SK-N-SH (cell line): ENCODE results near the gene VPS52. TPM values are rescaled to one million over a fixed set of nuclear protein-coding genes. Genes with fewer than 3 reads are reported as not detected.

Source experiments
- CTCF ChIA-PET: fragments of 300-600, 350-600 bp; formaldehyde crosslinking; extraction: SDS; loops from one replicate; lab custom pipeline; 2021; lab: Yijun Ruan, JAX
- POLR2A ChIA-PET: fragments of 350-600 bp; sonication (Branson Sonifier 250); formaldehyde crosslinking; extraction: SDS; loops from one replicate; lab custom pipeline; 2020; ENCODE audit warnings: antibody characterized with exemption, inconsistent platforms; lab: Yijun Ruan, JAX
- DNase-seq: peaks from one replicate; pipeline ENCODE4 v3.0.0; 2012
- H2AFZ ChIP-seq: fragments of 200-600 bp; sonication (generic); 2 replicates; pipeline ENCODE4 v1.8.1; 2016; ENCODE audit warnings: antibody characterized with exemption, mild to moderate bottlenecking, low read depth
- H3F3A ChIP-seq: fragments of 200-600 bp; sonication (generic); replicated peaks from 2 replicates; pipeline ENCODE3; 2016; ENCODE audit warnings: antibody characterized with exemption, mild to moderate bottlenecking; ENCODE audit not compliant: insufficient read depth
- H3K27ac ChIP-seq, 2 experiments: fragments of 200-500 bp in 1 of 2; fragments of 200-600 bp in 1 of 2; sonication (Bioruptor generic) in 1 of 2; sonication (generic), shearing (Covaris generic) in 1 of 2; 2 replicates each; pipeline versions ENCODE4 v1.5.1 to v1.6.1; 2014 to 2016; ENCODE audit warnings: low read depth in 2 of 2, inconsistent platforms in 1 of 2, low read length in 1 of 2, mild to moderate bottlenecking in 1 of 2, mixed read lengths in 1 of 2
- H3K27me3 ChIP-seq: fragments of 200-600 bp; sonication (generic), shearing (Covaris generic); 2 replicates; pipeline ENCODE4 v1.6.1; 2016; ENCODE audit warnings: mixed run types; ENCODE audit not compliant: insufficient read depth
- H3K36me3 ChIP-seq, 2 experiments: fragments of 200-500 bp in 1 of 2; fragments of 200-600 bp in 1 of 2; sonication (Bioruptor generic) in 1 of 2; sonication (generic) in 1 of 2; replicated peaks in 1 of 2; 2 replicates each; pipeline versions ENCODE3 to v1.5.1; 2014 to 2016; ENCODE audit warnings: low read length in 1 of 2, mild to moderate bottlenecking in 1 of 2; ENCODE audit not compliant: insufficient read depth in 2 of 2, control insufficient read depth in 1 of 2
- H3K4me1 ChIP-seq, 2 experiments: fragments of 200-500 bp in 1 of 2; fragments of 200-600 bp in 1 of 2; sonication (Bioruptor generic) in 1 of 2; sonication (generic), shearing (Covaris generic) in 1 of 2; 2 replicates each; pipeline versions ENCODE4 v1.5.1 to v1.6.1; 2014 to 2016; ENCODE audit warnings: low read depth in 1 of 2, low read length in 1 of 2, mixed run types in 1 of 2; ENCODE audit not compliant: insufficient read depth in 2 of 2, control insufficient read depth in 1 of 2
- H3K4me2 ChIP-seq: fragments of 200-600 bp; sonication (generic), shearing (Covaris generic); 2 replicates; pipeline ENCODE4 v1.6.1; 2017; ENCODE audit warnings: mixed run types
- H3K4me3 ChIP-seq, 2 experiments: fragments of 200-500 bp in 1 of 2; fragments of 200-600 bp in 1 of 2; sonication (Bioruptor generic) in 1 of 2; sonication (generic), shearing (Covaris generic) in 1 of 2; 2 replicates each; pipeline versions ENCODE4 v1.5.1 to v1.8.1; 2014 to 2016; ENCODE audit warnings: low read depth in 2 of 2, inconsistent platforms in 1 of 2, low read length in 1 of 2, mild to moderate bottlenecking in 1 of 2, mixed read lengths in 1 of 2, moderate library complexity in 1 of 2
- H3K79me2 ChIP-seq: fragments of 200-600 bp; sonication (generic); 2 replicates; pipeline ENCODE4 v1.8.1; 2017; ENCODE audit warnings: mild to moderate bottlenecking; ENCODE audit not compliant: insufficient read depth
- H3K9ac ChIP-seq: fragments of 200-600 bp; sonication (generic); 2 replicates; pipeline ENCODE4 v1.6.1; 2017; ENCODE audit warnings: mixed run types
- H3K9me2 ChIP-seq: fragments of 200-600 bp; sonication (generic); 2 replicates; pipeline ENCODE4 v1.6.1; 2017; ENCODE audit warnings: mixed run types
- H3K9me3 ChIP-seq: fragments of 200-600 bp; sonication (generic); 2 replicates; pipeline ENCODE4 v1.6.1; 2017; ENCODE audit warnings: mixed run types, mild to moderate bottlenecking, moderate library complexity
- H4K20me1 ChIP-seq: fragments of 200-600 bp; sonication (generic); 2 replicates; pipeline ENCODE4 v1.6.1; 2017; ENCODE audit warnings: mild to moderate bottlenecking, mixed run types; ENCODE audit not compliant: insufficient read depth
- CHD2 ChIP-seq: fragments of 150-350 bp; IDR thresholded peaks from 2 replicates; pipeline ENCODE4 v1.6.1; 2018; ENCODE audit warnings: low read length; ENCODE audit not compliant: partially characterized antibody
- EP300 ChIP-seq, 2 experiments: IDR thresholded peaks; 2 replicates each; pipeline versions ENCODE4 v1.4.0 to v1.6.1; 2012; ENCODE audit warnings: borderline replicate concordance in 1 of 2, low read depth in 1 of 2, low read length in 1 of 2
- FOSL2 ChIP-seq: IDR thresholded peaks from 2 replicates; pipeline ENCODE4 v1.4.0; 2012; ENCODE audit warnings: low read depth, mild to moderate bottlenecking, moderate library complexity, borderline replicate concordance
- GABPA ChIP-seq: IDR thresholded peaks from 2 replicates; pipeline ENCODE4 v1.4.0; 2012; ENCODE audit warnings: low read depth, mild to moderate bottlenecking
- GATA2 ChIP-seq: sonication (generic); formaldehyde crosslinking; IDR thresholded peaks from 2 replicates; pipeline ENCODE4 v1.5.0; 2020; ENCODE audit warnings: mild to moderate bottlenecking, missing genetic modification reagents
- MAX ChIP-seq: IDR thresholded peaks from 2 replicates; pipeline ENCODE4 v1.4.0; 2012; ENCODE audit warnings: low read depth
- MXI1 ChIP-seq: IDR thresholded peaks from 2 replicates; pipeline ENCODE4 v1.6.1; 2012; ENCODE audit warnings: mild to moderate bottlenecking, low read depth, low read length, improper control_type of control experiment
- PBX3 ChIP-seq: IDR thresholded peaks from 2 replicates; pipeline ENCODE4; 2012
- POLR2AphosphoS5 ChIP-seq: IDR thresholded peaks from 2 replicates; pipeline ENCODE4 v1.6.1; 2012; ENCODE audit warnings: low read depth, low read length
- RFX5 ChIP-seq: IDR thresholded peaks from 2 replicates; pipeline ENCODE4 v1.6.1; 2012; ENCODE audit warnings: mild to moderate bottlenecking, improper control_type of control experiment, low read length
- SIN3A ChIP-seq: IDR thresholded peaks from 2 replicates; pipeline ENCODE4 v1.6.1; 2012; ENCODE audit warnings: low read depth, mild to moderate bottlenecking, low read length, moderate library complexity, borderline replicate concordance
- SMC3 ChIP-seq: IDR thresholded peaks from 2 replicates; pipeline ENCODE4 v1.6.1; 2012; ENCODE audit warnings: low read depth, low read length, improper control_type of control experiment
- TAF1 ChIP-seq: IDR thresholded peaks from 2 replicates; pipeline ENCODE4 v1.6.1; 2012; ENCODE audit warnings: low read depth, mild to moderate bottlenecking, low read length, moderate library complexity, borderline replicate concordance
- USF1 ChIP-seq: IDR thresholded peaks from 2 replicates; pipeline ENCODE4 v1.4.0; 2012; ENCODE audit warnings: low read depth, borderline replicate concordance
- USF2 ChIP-seq: fragments of 150-350 bp; IDR thresholded peaks from 2 replicates; pipeline ENCODE4 v1.6.1; 2017; ENCODE audit warnings: antibody characterized with exemption, low read length, low read depth, borderline replicate concordance
- YY1 ChIP-seq: IDR thresholded peaks from 2 replicates; pipeline ENCODE4 v1.4.0; 2012; ENCODE audit warnings: low read depth, mild to moderate bottlenecking
- WGBS: methylation state at CpG from one replicate; pipeline ENCODE4 v1.1.6; 2017; ENCODE audit warnings: low lambda C conversion rate; 5-methylcytosine and 5-hydroxymethylcytosine counted together
- polyA plus RNA-seq, 3 experiments: library from polyadenylated mRNA; depleted of rRNA; stranded (reverse); fragments of >200 nt; gene quantifications; 2 replicates each; pipeline ENCODE4 v1.2.3, GENCODE V29; 2012

Gene VPS52
- polyA plus RNA-seq, 1 of the 3 experiments (the other 2 are of a cell fraction) = 74.0 TPM

- DNase-seq = peak; percentile 36
- POLR2A ChIA-PET = interaction anchor here (0.8 to 3.0 kb wide), 8 partner anchors 22 to 278 kb away, joined by 3 to 18 read pairs (median 4); partner anchors contain the start of genes B3GALT4, RING1, RPS18 and VPS52
Observed at GRCh38 chr6:33249732-33250630, 21.7 kb downstream of the VPS52 start.

GRCh38 chr6:33248932-33249731 is 22.5 kb downstream of the VPS52 start:
- Histone ChIP-seq H3K4me2 (peak overlapping the region; percentile 98), H3K9me3 (no peaks in the 10 kb centered on the region), H3K79me2 (peaks cover 10% of the 10 kb centered on the region; the same call in 1 of the 2 replicates), H3K9ac (peak overlapping the region; percentile 90), H3K4me1 (peaks cover 21 to 30% of the 10 kb centered on the region in 2 experiments), H3F3A (peaks cover 41% of the 10 kb centered on the region), H3K4me3 (peak overlapping the region; percentile 62 to 76), H4K20me1 (no peaks in the 10 kb centered on the region), H3K27ac (peak overlapping the region; percentile 96), H3K36me3 (peaks cover 6 to 16% of the 10 kb centered on the region in 2 experiments), H3K9me2 (no peaks in the 10 kb centered on the region), H3K27me3 (no peaks in the 10 kb centered on the region), H2AFZ (peak overlapping the region; percentile 84)
- POLR2A ChIA-PET = interaction anchor here (0.8 to 3.0 kb wide), 9 partner anchors 23 to 277 kb away, joined by 3 to 18 read pairs (median 5); partner anchors contain the start of genes B3GALT4, HSD17B8, RING1 and RPS18
- WGBS = 0% methylated on average over 14 of the region's 58 CpGs
- DNase-seq = peak; percentile 88
- CTCF ChIA-PET = interaction anchor here (0.6 to 7.3 kb wide), 58 partner anchors 10 to 839 kb away, joined by 3 to 96 read pairs (median 6); partner anchors contain the start of genes B3GALT4, HLA-DMA, HLA-DMB and HLA-DOA
- TF ChIP-seq POLR2AphosphoS5 (peak; percentile 85), PBX3 (peak; percentile 93), USF2 (no peak), MAX (peak; percentile 86; the same call in 1 of the 2 replicates), RFX5 (peak; percentile 85), EP300 (IDR thresholded peaks at IDR 0.05; ENCODE audit: borderline replicate concordance in 1 of 2, low read depth in 1 of 2, low read length in 1 of 2) (no peak), SIN3A (0 out of 2 replicates have a peak, but pooled peaks have one; percentile 33), GATA2 (no peak), MXI1 (peak; percentile 49; the same call in 1 of the 2 replicates), GABPA (peak; percentile 59), TAF1 (peak; percentile 78; the same call in 1 of the 2 replicates)

More at GRCh38 chr6:33249732-33250630, 21.7 kb downstream of the VPS52 start:
- Histone ChIP-seq H3K4me1 (peaks cover 21 to 30% of the 10 kb centered on the region in 2 experiments), H3K27me3 (no peaks in the 10 kb centered on the region), H3F3A (peaks cover 41% of the 10 kb centered on the region), H3K27ac (peak overlapping the region; percentile 96), H3K9ac (peak overlapping the region; percentile 90), H3K79me2 (peaks cover 10% of the 10 kb centered on the region; the same call in 1 of the 2 replicates), H3K4me2 (peak overlapping the region; percentile 97), H3K36me3 (peaks cover 6 to 16% of the 10 kb centered on the region in 2 experiments), H3K4me3 (peak overlapping the region; percentile 62 to 71), H4K20me1 (no peaks in the 10 kb centered on the region), H3K9me2 (no peaks in the 10 kb centered on the region), H3K9me3 (no peaks in the 10 kb centered on the region), H2AFZ (peak overlapping the region; percentile 80)
- CTCF ChIA-PET = interaction anchor here (1.0 to 7.3 kb wide), 15 partner anchors 9 to 317 kb away, joined by 3 to 96 read pairs (median 18); partner anchors contain the start of genes RING1, RPS18 and VPS52
- no peak for TF ChIP-seq SMC3
- TF ChIP-seq USF2 = no peak
- no peak for TF ChIP-seq POLR2AphosphoS5
- no peak for TF ChIP-seq USF1
- no peak for TF ChIP-seq CHD2
- peak; percentile 34; the same call in 1 of the 2 replicates for TF ChIP-seq FOSL2
- TF ChIP-seq YY1 = no peak
- WGBS = 13% methylated on average over 15 of the region's 15 CpGs
